ENCODE measurements around the gene BIRC5.

The BIRC5 gene

DNA sequence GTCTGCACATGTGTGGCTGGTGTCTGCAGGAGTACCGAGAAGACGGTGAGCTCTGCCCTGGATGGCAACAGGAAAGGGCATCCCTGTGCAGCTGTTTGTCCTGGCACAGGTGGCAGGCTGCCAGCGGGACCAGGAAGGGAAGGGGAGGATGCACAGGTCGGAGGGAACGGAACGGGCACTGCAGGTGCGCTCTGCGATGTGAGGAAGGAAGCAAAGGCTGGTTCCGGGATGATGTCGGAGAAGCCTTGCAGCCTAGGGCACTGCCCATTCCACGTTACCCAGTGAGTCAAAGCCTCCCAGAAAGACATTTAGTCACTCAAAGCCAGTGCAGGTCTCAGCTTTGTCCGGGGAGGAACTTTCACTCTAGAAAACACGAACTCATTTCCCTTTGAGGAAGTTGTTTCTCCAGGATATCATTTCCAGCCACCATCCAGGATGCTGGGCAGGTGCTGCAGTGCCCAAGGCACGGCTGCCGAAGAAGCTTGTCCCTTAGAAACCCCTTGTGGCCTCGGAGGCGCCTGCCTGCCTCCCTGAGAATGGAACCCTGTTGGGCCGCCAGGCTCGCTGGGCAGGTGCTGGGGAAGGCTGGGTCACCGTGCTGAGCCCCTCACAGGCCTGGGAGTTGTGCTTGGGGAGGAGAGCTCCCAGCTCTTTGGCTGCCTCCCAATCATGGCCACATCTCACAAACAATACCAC is 12.9 kb downstream of the BIRC5 start:
- TF ChIP-seq, protein P1, sequence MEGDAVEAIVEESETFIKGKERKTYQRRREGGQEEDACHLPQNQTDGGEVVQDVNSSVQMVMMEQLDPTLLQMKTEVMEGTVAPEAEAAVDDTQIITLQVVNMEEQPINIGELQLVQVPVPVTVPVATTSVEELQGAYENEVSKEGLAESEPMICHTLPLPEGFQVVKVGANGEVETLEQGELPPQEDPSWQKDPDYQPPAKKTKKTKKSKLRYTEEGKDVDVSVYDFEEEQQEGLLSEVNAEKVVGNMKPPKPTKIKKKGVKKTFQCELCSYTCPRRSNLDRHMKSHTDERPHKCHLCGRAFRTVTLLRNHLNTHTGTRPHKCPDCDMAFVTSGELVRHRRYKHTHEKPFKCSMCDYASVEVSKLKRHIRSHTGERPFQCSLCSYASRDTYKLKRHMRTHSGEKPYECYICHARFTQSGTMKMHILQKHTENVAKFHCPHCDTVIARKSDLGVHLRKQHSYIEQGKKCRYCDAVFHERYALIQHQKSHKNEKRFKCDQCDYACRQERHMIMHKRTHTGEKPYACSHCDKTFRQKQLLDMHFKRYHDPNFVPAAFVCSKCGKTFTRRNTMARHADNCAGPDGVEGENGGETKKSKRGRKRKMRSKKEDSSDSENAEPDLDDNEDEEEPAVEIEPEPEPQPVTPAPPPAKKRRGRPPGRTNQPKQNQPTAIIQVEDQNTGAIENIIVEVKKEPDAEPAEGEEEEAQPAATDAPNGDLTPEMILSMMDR (IDR thresholded peaks at IDR 0.05; ENCODE audit: low read depth, low read length), result no peak
- no peak for DNase-seq (ENCODE audit: extremely low read depth, low read depth)

DNA sequence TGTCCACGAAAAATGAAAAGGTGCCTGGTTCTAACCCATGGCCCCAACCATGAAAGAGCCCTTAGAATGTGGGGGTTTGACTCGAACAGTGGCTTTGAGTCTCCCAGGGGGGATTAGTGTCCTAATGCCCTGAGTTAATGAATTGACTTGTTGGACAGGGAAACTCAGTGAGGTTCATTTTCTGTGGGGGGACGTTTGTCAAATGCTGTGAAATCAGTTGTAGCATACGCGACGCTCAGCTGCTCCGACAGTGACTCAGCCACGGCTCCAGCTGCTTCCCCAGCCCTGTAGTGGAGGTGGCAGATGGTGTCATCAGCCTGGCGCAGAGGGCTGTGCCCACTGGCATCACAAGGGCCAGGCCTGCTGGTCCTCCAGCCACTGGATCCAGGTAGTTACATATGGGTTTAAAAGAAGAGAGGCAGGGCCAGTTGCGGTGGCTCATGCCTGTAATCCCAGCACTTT is 13.4 kb downstream of the BIRC5 start:
- TF ChIP-seq, protein P1 (IDR thresholded peaks at IDR 0.05; ENCODE audit: low read depth, low read length), result no peak
- no peak for DNase-seq (ENCODE audit: extremely low read depth, low read depth)

DNA sequence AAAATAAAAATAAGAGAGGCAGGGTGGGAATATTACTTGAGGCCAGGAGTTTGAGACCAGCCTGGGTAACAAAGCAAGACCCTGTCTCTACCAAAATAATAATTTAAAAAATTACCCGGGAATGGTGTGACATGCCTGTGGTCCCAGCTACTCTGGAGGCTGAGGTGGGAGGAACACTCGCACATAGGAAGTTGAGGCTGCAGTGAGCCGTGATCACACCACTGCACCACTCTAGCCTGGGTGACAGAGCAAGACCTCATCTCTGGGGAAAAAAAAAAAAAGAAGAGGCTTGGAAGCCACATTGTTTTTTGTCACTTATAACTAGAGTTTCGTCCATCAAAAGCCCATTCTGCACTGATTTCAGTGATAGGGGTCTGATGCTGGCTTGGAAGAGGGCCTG is 14.1 kb downstream of the BIRC5 start:
- DNase-seq (ENCODE audit: extremely low read depth, low read depth), result no peak
- TF ChIP-seq, protein P1 (IDR thresholded peaks at IDR 0.05; ENCODE audit: low read depth, low read length), result no peak

DNA sequence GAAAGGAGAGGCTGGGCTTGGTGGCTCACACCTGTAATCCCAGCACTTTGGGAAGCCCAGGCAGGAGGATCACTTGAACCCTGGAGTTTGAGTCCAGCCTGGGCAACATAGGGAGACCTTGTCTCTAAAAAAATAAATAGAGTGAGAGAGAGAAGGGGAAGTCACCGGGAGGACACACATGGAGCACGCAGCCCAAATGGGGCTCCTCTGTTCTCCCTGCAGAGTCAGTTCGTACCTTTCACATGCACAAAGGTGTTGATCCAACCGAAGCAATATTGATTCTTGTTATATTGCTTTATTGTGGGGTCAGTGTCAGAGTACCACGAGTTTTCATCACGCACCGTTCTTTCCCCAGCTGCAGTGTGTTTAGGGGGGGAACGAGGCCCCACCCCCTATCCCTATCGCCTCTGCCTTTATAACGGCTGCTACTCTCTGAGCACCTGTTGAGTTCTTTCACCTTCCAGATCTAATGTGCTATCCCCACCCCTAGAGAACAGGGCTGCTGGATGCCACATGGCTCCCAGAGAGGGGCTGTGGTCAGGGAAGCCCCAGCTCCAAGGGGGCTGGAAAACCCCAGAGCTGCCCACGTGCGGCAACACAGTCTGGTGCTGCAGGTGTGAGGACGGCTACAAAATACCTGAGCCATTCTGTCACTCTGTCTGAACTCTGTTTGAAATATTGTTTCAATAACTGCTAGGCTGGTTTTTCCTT is 16.4 kb downstream of the BIRC5 start:
- TF ChIP-seq, protein P1 (IDR thresholded peaks at IDR 0.05; ENCODE audit: low read depth, low read length), result no peak
- DNase-seq (ENCODE audit: extremely low read depth, low read depth), result no peak

DNA sequence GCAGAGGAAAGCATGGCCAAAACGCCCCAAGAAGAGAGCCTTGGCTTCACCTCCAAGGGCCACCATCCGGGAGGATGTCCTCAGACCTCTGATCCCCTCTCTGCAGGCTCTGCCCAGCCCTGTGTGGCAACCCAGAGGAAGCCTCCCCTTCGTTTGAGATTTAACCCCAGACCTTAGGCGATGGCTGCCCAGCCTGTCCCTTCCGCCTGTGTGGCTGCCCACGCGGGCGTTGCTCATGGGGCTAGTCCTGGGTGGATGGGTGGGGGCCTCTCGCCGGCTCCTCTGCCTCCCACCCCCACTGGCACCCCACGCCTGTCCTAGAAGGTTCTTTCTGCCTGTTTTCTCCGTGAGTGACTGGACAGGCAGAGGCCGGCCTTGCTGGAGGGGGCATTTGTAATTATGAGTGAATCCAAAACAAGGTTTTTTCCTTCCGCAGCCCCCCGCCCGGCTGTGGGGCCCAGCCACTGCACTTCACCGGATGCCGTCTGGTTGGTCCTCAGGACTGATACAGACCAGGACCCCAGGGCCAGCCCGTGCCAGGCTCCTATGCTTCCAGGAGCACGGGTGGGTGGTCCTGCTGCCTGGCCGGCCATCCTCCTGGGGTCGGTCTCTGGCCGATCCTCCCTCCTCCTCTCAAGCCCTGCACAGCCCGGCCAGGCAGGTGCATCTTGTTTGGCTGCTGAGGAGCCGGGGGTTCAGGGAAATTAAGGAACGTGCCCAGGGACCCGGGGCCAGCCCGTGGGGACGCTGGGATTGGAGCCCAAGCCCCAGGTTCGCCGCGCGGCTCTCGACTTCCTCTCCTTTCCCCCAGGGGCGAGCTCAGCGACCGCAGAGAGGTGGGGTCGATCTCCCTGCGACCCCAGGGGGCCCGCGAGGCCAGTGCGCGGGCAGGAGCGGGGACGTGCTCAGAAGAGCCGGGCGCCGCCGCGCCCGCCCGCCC is 17.2 kb downstream of the BIRC5 start, which contains the start of gene TMEM235:
TSS of gene TMEM235 (plus strand) at position 636 of the 940 bp plus-strand sequence. CDS start 393 bp downstream, outside the sequence.
- TF ChIP-seq, protein P1 (IDR thresholded peaks at IDR 0.05; ENCODE audit: low read depth, low read length), result no peak
- no peak for DNase-seq (ENCODE audit: extremely low read depth, low read depth)

DNA sequence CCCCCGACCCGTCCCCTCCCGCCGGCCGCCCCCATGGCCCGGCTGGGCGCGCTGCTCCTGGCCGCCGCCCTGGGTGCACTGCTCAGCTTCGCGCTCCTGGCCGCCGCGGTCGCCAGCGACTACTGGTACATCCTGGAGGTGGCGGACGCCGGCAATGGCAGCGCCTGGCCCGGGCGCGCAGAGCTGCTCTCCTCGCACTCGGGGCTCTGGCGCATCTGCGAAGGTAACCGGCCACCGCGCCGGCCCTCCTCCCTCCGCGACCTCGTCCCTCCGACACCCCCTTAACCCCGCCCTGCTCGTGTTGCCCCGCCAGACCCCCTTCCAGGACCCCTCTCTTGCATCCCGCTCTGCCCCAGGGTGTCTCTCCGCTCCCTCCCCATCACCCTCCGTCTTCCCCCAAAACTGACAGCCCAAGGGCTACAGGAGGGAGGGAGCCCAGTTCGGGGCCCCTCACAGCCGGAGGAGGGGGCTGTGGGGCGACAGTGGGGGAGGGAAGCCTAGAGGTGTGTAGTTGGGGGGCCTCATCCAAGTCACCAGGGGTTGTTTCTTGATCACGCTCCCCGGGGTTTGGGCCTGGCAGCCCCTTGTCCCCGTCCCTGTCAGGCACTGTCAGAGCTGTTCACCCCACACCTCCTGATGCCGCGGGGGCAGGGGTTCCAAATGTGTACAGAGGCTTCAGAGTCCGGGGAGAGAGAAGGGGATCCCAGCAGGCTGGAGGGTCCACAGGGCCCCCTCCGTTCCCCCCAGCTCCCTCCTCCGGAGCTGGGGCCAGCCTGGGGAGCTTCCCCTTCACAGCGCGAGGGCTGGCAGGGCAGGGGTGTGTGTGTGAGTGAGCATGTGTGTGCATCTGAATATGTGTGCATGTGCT is 18.2 kb downstream of the BIRC5 start:
- TF ChIP-seq, protein P1 (IDR thresholded peaks at IDR 0.05; ENCODE audit: low read depth, low read length), result no peak
- DNase-seq (ENCODE audit: extremely low read depth, low read depth), result no peak

Data from AG09319 (cell line).